CD14-positive monocyte (primary cell): ENCODE results near the gene LDLR. TPM values are rescaled to one million over a fixed set of nuclear protein-coding genes. Genes with fewer than 3 reads are reported as not detected.
"Not testable (repeated sequence)": the region's sequence is repeated elsewhere in the genome, so short reads cannot be mapped to it uniquely, and the experiment has no call there.

ENCODE experiments used
- DNase-seq, 3 donors: peaks; one replicate each; pipeline ENCODE4 v3.0.0-alpha.2; 2011 to 2022
- H2AFZ ChIP-seq: 2 replicates; pipeline ENCODE4 v1.6.0; 2012; ENCODE audit warnings: mild to moderate bottlenecking, low read depth, low read length, inconsistent platforms; ENCODE audit not compliant: insufficient read depth, poor library complexity, severe bottlenecking
- H3K27ac ChIP-seq, 2 donors: 1 replicate in 1 of 2; 2 replicates in 1 of 2; pipeline ENCODE4 v1.5.1; 2012 to 2013; ENCODE audit warnings: low read length in 2 of 2, control low read depth in 1 of 2, inconsistent platforms in 1 of 2, low read depth in 1 of 2, mild to moderate bottlenecking in 1 of 2
- H3K27me3 ChIP-seq, 2 donors: one replicate each; pipeline versions ENCODE4 v1.6.0 to v1.6.1; 2011 to 2013; ENCODE audit warnings: low read length in 2 of 2; ENCODE audit not compliant: control insufficient read depth in 2 of 2, insufficient read depth in 2 of 2
- H3K36me3 ChIP-seq, 2 donors: replicated peaks in 1 of 2; 1 replicate in 1 of 2; 2 replicates in 1 of 2; pipeline versions ENCODE4 v1.5.1 to v1.6.1; 2012 to 2013; ENCODE audit warnings: low read length in 2 of 2, control low read depth in 1 of 2, inconsistent platforms in 1 of 2, mild to moderate bottlenecking in 1 of 2; ENCODE audit not compliant: insufficient read depth in 2 of 2, control insufficient read depth in 1 of 2
- H3K4me1 ChIP-seq, 2 donors: 1 replicate in 1 of 2; 2 replicates in 1 of 2; pipeline versions ENCODE4 v1.5.1 to v1.6.1; 2012 to 2013; ENCODE audit warnings: low read length in 2 of 2, control low read depth in 1 of 2, inconsistent platforms in 1 of 2, mild to moderate bottlenecking in 1 of 2, moderate library complexity in 1 of 2; ENCODE audit not compliant: insufficient read depth in 2 of 2, control insufficient read depth in 1 of 2
- H3K4me2 ChIP-seq: replicated peaks from 2 replicates; pipeline ENCODE3; 2012; ENCODE audit warnings: low read length, moderate library complexity, mild to moderate bottlenecking; ENCODE audit not compliant: poor library complexity, severe bottlenecking; ENCODE audit errors: extremely low read depth
- H3K4me3 ChIP-seq, 3 experiments: fragments of 200-600 bp in 1 of 3; sonication (generic) in 1 of 3; replicated peaks in 1 of 3; 1 replicate in 2 of 3; 2 replicates in 1 of 3; pipeline ENCODE4 v1.5.1; 2011 to 2013; ENCODE audit warnings: low read length in 3 of 3, mild to moderate bottlenecking in 3 of 3, control low read depth in 2 of 3, low read depth in 2 of 3, inconsistent platforms in 1 of 3, moderate library complexity in 1 of 3
- H3K79me2 ChIP-seq: 2 replicates; pipeline ENCODE4 v1.6.0; 2012; ENCODE audit warnings: mild to moderate bottlenecking, control low read depth, inconsistent platforms, low read length, moderate library complexity; ENCODE audit not compliant: insufficient read depth
- H3K9ac ChIP-seq: 2 replicates; pipeline ENCODE4 v1.6.0; 2017; ENCODE audit warnings: low read length, mild to moderate bottlenecking; ENCODE audit not compliant: insufficient read depth, poor library complexity, severe bottlenecking
- H3K9me3 ChIP-seq, 2 donors: replicated peaks in 1 of 2; 1 replicate in 1 of 2; 2 replicates in 1 of 2; pipeline versions ENCODE4 v1.5.1 to v1.6.1; 2012 to 2013; ENCODE audit warnings: low read length in 2 of 2, control low read depth in 1 of 2; ENCODE audit not compliant: control insufficient read depth in 1 of 2, insufficient read depth in 1 of 2
- H4K20me1 ChIP-seq: 2 replicates; pipeline ENCODE4 v1.6.0; 2012; ENCODE audit warnings: mild to moderate bottlenecking, low read length, control low read depth, moderate library complexity; ENCODE audit not compliant: insufficient read depth
- H3K27ac Mint-ChIP-seq, 7 donors: one replicate each; pipeline ENCODE4 v1.8.0; 2020; ENCODE audit warnings: mild to moderate bottlenecking in 7 of 7, mixed read lengths in 7 of 7, moderate library complexity in 6 of 7, inconsistent platforms in 2 of 7
- H3K27me3 Mint-ChIP-seq, 3 donors: one replicate each; pipeline ENCODE4 v1.8.0; 2021 to 2022; ENCODE audit warnings: low read depth in 3 of 3, mild to moderate bottlenecking in 3 of 3, mixed read lengths in 3 of 3, moderate library complexity in 3 of 3, inconsistent platforms in 1 of 3
- H3K36me3 Mint-ChIP-seq, 2 donors: one replicate each; pipeline ENCODE4 v1.8.0; 2020; ENCODE audit warnings: mixed read lengths in 2 of 2, inconsistent platforms in 1 of 2, mild to moderate bottlenecking in 1 of 2
- H3K4me1 Mint-ChIP-seq: one replicate; pipeline ENCODE4 v1.8.0; 2020; ENCODE audit warnings: mild to moderate bottlenecking, mixed read lengths
- H3K4me3 Mint-ChIP-seq, 2 donors: one replicate each; pipeline ENCODE4 v1.8.0; 2020; ENCODE audit warnings: mild to moderate bottlenecking in 2 of 2, mixed read lengths in 2 of 2, moderate library complexity in 1 of 2
- H3K9me3 Mint-ChIP-seq, 7 donors: one replicate each; pipeline ENCODE4 v1.8.0; 2020 to 2022; ENCODE audit warnings: mixed read lengths in 7 of 7, mild to moderate bottlenecking in 6 of 7, moderate library complexity in 6 of 7, inconsistent platforms in 2 of 7
- WGBS: methylation state at CpG from one replicate; pipeline ENCODE4 v1.1.5; 2013; ENCODE audit warnings: missing lambda C conversion rate; ENCODE audit not compliant: insufficient coverage; 5-methylcytosine and 5-hydroxymethylcytosine counted together
- intact Hi-C, 2 donors: fragments of 100-400 bp; cut with micrococcal nuclease; formaldehyde crosslinking; loops; one replicate each; pipeline versions ENCODE4 v1.15.0 to v1.15.1; 2023
- polyA plus RNA-seq, 3 donors: library from polyadenylated mRNA; depleted of rRNA in 1 of 3; unstranded in 2 of 3; stranded (reverse) in 1 of 3; fragments of 300-500 nt in 2 of 3; fragments of >200 nt in 1 of 3; fragmentation: Illumina TruSeq in 2 of 3; gene quantifications; 1 replicate in 2 of 3; 2 replicates in 1 of 3; pipeline ENCODE4 v1.2.3, GENCODE V29; 2012 to 2021
- TF ChIP-seq, protein P1 (sequence below): fragments of 200-600 bp; IDR thresholded peaks from one replicate; pipeline ENCODE4 v1.8.0; 2022; ENCODE audit warnings: antibody characterized with exemption, mild to moderate bottlenecking

LDLR gene
- polyA plus RNA-seq, 3 donors: 14.3 to 21.2 (median 19.8) TPM

GRCh38 chr19:11123114-11123513 lies 33.9 kb downstream of the LDLR start:
- peaks cover 46 to 95% of the 10 kb centered on the region in 2 donors for H3K36me3 Mint-ChIP-seq
- 98% methylated on average over 12 of the region's 13 CpGs for WGBS

GRCh38 chr19:11124157-11124556 lies 34.9 kb downstream of the LDLR start:
- H3K4me1 ChIP-seq, H3K27me3 ChIP-seq, H3K4me1 Mint-ChIP-seq, H3K27ac ChIP-seq, H3K4me3 Mint-ChIP-seq, H4K20me1 ChIP-seq, H3K4me2 ChIP-seq, H3K27ac Mint-ChIP-seq, H3K9me3 Mint-ChIP-seq, H3K9me3 ChIP-seq, H3K9ac ChIP-seq, H3K27me3 Mint-ChIP-seq, H2AFZ ChIP-seq, H3K79me2 ChIP-seq, H3K4me3 ChIP-seq, DNase-seq, intact Hi-C loops: not testable (repeated sequence)
- peaks cover 53 to 81% of the 10 kb centered on the region in 2 donors for H3K36me3 ChIP-seq
- H3K36me3 Mint-ChIP-seq: peaks cover 42 to 96% of the 10 kb centered on the region in 2 donors
- WGBS: 90% methylated on average over 2 of the region's 4 CpGs

More at GRCh38 chr19:11123114-11123513, 33.9 kb downstream of the LDLR start:
- H3K9me3 ChIP-seq: no peaks in the 10 kb centered on the region
- no peaks in the 10 kb centered on the region for H4K20me1 ChIP-seq
- H3K27ac ChIP-seq: no peak overlapping the region
- intact Hi-C loops: no loop called here
- no peak overlapping the region for H3K4me3 ChIP-seq
- DNase-seq: no peak
- no peaks in the 10 kb centered on the region for H3K79me2 ChIP-seq
- no peaks in the 10 kb centered on the region for H3K4me1 ChIP-seq
- TF ChIP-seq, protein P1, sequence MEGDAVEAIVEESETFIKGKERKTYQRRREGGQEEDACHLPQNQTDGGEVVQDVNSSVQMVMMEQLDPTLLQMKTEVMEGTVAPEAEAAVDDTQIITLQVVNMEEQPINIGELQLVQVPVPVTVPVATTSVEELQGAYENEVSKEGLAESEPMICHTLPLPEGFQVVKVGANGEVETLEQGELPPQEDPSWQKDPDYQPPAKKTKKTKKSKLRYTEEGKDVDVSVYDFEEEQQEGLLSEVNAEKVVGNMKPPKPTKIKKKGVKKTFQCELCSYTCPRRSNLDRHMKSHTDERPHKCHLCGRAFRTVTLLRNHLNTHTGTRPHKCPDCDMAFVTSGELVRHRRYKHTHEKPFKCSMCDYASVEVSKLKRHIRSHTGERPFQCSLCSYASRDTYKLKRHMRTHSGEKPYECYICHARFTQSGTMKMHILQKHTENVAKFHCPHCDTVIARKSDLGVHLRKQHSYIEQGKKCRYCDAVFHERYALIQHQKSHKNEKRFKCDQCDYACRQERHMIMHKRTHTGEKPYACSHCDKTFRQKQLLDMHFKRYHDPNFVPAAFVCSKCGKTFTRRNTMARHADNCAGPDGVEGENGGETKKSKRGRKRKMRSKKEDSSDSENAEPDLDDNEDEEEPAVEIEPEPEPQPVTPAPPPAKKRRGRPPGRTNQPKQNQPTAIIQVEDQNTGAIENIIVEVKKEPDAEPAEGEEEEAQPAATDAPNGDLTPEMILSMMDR: no peak
- no peaks in the 10 kb centered on the region for H3K27me3 ChIP-seq
- no peak overlapping the region for H3K4me2 ChIP-seq
- no peak overlapping the region for H3K27ac Mint-ChIP-seq
- peaks cover 0 to 2% (median 0%) of the 10 kb centered on the region in 7 donors for H3K9me3 Mint-ChIP-seq
- no peak overlapping the region for H3K9ac ChIP-seq
- peaks cover 0 to 2% (median 0%) of the 10 kb centered on the region in 3 donors for H3K27me3 Mint-ChIP-seq
- no peak overlapping the region for H2AFZ ChIP-seq
- peaks cover 51 to 80% of the 10 kb centered on the region in 2 donors for H3K36me3 ChIP-seq
- no peak overlapping the region for H3K4me3 Mint-ChIP-seq
- no peaks in the 10 kb centered on the region for H3K4me1 Mint-ChIP-seq
